ENCODE data around the gene RAB27A.
"Not testable (repeated sequence)": the region's sequence is repeated elsewhere in the genome, so short reads cannot be mapped to it uniquely, and the experiment has no call there.

Gene RAB27A

GRCh38 chr15:55289746-55290527 is at the start of gene RAB27A:
Gene RAB27A (minus strand): TSS chr15:55289813. CDS start chr15:55234934, 54,879 bp downstream.
- DNase-seq (ENCODE audit: low read depth, low spot score): peak; percentile 85

GRCh38 chr15:55337160-55337559 is 47.5 kb upstream of the RAB27A start:
- no peak for DNase-seq (ENCODE audit: low read depth, low spot score)

GRCh38 chr15:55334997-55335396 is 45.4 kb upstream of the RAB27A start:
- no peak for DNase-seq (ENCODE audit: low read depth, low spot score)

GRCh38 chr15:55334371-55334770 is 44.8 kb upstream of the RAB27A start:
- DNase-seq (ENCODE audit: low read depth, low spot score): no peak

- DNase-seq (ENCODE audit: low read depth, low spot score): no peak
Measured at GRCh38 chr15:55327387-55327786, 37.8 kb upstream of the RAB27A start.

GRCh38 chr15:55322467-55322866 is 32.9 kb upstream of the RAB27A start:
- no peak for DNase-seq (ENCODE audit: low read depth, low spot score)

- DNase-seq (ENCODE audit: low read depth, low spot score): no peak
Measured at GRCh38 chr15:55320963-55321362, 31.4 kb upstream of the RAB27A start.

GRCh38 chr15:55320238-55320550 is 30.6 kb upstream of the RAB27A start:
- no peak for DNase-seq (ENCODE audit: low read depth, low spot score)

- no peak for DNase-seq (ENCODE audit: low read depth, low spot score)
Measured at GRCh38 chr15:55319537-55320237, 30.1 kb upstream of the RAB27A start.

GRCh38 chr15:55318588-55319494 is 29.2 kb upstream of the RAB27A start, which contains the start of the genes PIGB and PIGBOS1:
Gene PIGB (plus strand): TSS chr15:55319222. CDS start chr15:55319251, 29 bp downstream.
Gene PIGBOS1 (minus strand): TSS chr15:55319123. CDS start chr15:55317792, 1,331 bp downstream.
- peak; percentile 93 for DNase-seq (ENCODE audit: low read depth, low spot score)

- not testable (repeated sequence) for DNase-seq (ENCODE audit: low read depth, low spot score)
Measured at GRCh38 chr15:55302801-55303200, 13.2 kb upstream of the RAB27A start.

- no peak for DNase-seq (ENCODE audit: low read depth, low spot score)
Measured at GRCh38 chr15:55297315-55297714, 7.7 kb upstream of the RAB27A start.

GRCh38 chr15:55290528-55291057 is 980 bp upstream of the RAB27A start:
- DNase-seq (ENCODE audit: low read depth, low spot score): peak; percentile 90

GRCh38 chr15:55289011-55289745 is 435 bp downstream of the RAB27A start:
- DNase-seq (ENCODE audit: low read depth, low spot score): peak; percentile 67

GRCh38 chr15:55288006-55288717 is 1.5 kb downstream of the RAB27A start:
- DNase-seq (ENCODE audit: low read depth, low spot score): no peak

- DNase-seq (ENCODE audit: low read depth, low spot score): not testable (repeated sequence)
Measured at GRCh38 chr15:55286442-55287189, 3.0 kb downstream of the RAB27A start.

GRCh38 chr15:55284426-55284825 is 5.2 kb downstream of the RAB27A start:
- no peak for DNase-seq (ENCODE audit: low read depth, low spot score)

GRCh38 chr15:55283379-55284147 is 6.0 kb downstream of the RAB27A start:
- DNase-seq (ENCODE audit: low read depth, low spot score): no peak
